ENCODE data around the gene FZD10.

DNA sequence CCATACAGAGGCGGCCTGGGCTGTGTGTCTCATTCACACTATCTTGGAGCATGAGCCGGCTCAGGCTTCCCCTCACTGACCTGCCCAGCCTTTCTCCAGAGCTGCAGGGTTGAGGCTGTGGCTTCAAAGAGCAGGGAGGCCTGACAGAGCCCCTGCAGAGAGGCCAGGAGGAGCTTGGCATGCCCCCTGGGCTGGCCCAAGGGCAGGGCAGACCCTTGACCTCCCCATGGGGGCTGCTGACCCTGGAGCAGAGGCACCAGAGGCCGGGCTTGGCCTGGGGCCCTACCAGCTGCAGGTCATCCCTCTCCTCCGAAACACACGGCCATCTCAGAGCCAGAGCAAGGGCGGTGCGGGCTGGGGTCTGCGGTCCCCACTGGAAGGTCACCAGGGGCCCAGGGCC is 46.6 kb upstream of the FZD10 start:
- TF ChIP-seq, protein P1, sequence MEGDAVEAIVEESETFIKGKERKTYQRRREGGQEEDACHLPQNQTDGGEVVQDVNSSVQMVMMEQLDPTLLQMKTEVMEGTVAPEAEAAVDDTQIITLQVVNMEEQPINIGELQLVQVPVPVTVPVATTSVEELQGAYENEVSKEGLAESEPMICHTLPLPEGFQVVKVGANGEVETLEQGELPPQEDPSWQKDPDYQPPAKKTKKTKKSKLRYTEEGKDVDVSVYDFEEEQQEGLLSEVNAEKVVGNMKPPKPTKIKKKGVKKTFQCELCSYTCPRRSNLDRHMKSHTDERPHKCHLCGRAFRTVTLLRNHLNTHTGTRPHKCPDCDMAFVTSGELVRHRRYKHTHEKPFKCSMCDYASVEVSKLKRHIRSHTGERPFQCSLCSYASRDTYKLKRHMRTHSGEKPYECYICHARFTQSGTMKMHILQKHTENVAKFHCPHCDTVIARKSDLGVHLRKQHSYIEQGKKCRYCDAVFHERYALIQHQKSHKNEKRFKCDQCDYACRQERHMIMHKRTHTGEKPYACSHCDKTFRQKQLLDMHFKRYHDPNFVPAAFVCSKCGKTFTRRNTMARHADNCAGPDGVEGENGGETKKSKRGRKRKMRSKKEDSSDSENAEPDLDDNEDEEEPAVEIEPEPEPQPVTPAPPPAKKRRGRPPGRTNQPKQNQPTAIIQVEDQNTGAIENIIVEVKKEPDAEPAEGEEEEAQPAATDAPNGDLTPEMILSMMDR (optimal IDR thresholded peaks at IDR 0.05 in 1 of 3, IDR thresholded peaks at IDR 0.05 in 1 of 3, conservative IDR thresholded peaks at IDR 0.05 in 1 of 3; ENCODE audit: extremely low read depth in 1 of 3, insufficient read depth in 2 of 3, low read length in 3 of 3), result no peak
- no peak for TF ChIP-seq EZH2 (IDR thresholded peaks at IDR 0.05; ENCODE audit: low read length)

Measured in keratinocyte (primary cell).